A673 (cell line): ENCODE results near the gene KANK3. TPM values are rescaled to one million over a fixed set of nuclear protein-coding genes. Genes with fewer than 3 reads are reported as not detected.

Experiments
- BruUV-seq: library from RNA; stranded (reverse); fragments of 400-500 nt; replicated peaks from 2 replicates; lab custom pipeline; 2021; lab: Mats Ljungman, UMichigan
- CTCF ChIA-PET: fragments of 300-600 bp; sonication (Branson Sonifier 250); formaldehyde crosslinking; loops from one replicate; lab custom pipeline; 2022; ENCODE audit warnings: antibody characterized with exemption; lab: Charles Lee
- POLR2A ChIA-PET: fragments of 300-600 bp; sonication (Branson Sonifier 250); formaldehyde crosslinking; loops from one replicate; lab custom pipeline; 2022; ENCODE audit warnings: antibody characterized with exemption; ENCODE audit not compliant: low non-redundant PET; lab: Charles Lee
- DNase-seq: peaks from one replicate; pipeline ENCODE4 v3.0.0-alpha.2; 2015; ENCODE audit warnings: low spot score
- H3K27ac ChIP-seq: fragments of 200-600 bp; sonication (generic); 2 replicates; pipeline ENCODE4 v1.5.1; 2016; ENCODE audit warnings: mixed run types, low read depth, mild to moderate bottlenecking, mixed read lengths, antibody characterized with exemption, low read length; ENCODE audit not compliant: poor library complexity, severe bottlenecking
- H3K27me3 ChIP-seq: fragments of 200-600 bp; sonication (generic); replicated peaks from 2 replicates; pipeline ENCODE4 v1.6.1; 2017; ENCODE audit warnings: mixed run types, low read depth, mild to moderate bottlenecking, mixed read lengths, antibody characterized with exemption, low read length; ENCODE audit not compliant: insufficient read depth, poor library complexity
- H3K36me3 ChIP-seq: fragments of 200-600 bp; sonication (generic); 2 replicates; pipeline ENCODE4 v1.6.1; 2016; ENCODE audit warnings: mixed run types, mild to moderate bottlenecking, mixed read lengths, antibody characterized with exemption, low read length; ENCODE audit not compliant: insufficient read depth, poor library complexity, severe bottlenecking
- H3K4me1 ChIP-seq: fragments of 200-600 bp; sonication (generic); 2 replicates; pipeline ENCODE4 v1.6.1; 2017; ENCODE audit warnings: mixed run types, mild to moderate bottlenecking, mixed read lengths, antibody characterized with exemption, low read length; ENCODE audit not compliant: insufficient read depth, poor library complexity, severe bottlenecking
- H3K4me3 ChIP-seq: fragments of 200-600 bp; sonication (generic); 2 replicates; pipeline ENCODE4 v1.5.1; 2016; ENCODE audit warnings: low read depth, mixed run types, mild to moderate bottlenecking, mixed read lengths, low read length; ENCODE audit not compliant: poor library complexity, severe bottlenecking
- H3K9me3 ChIP-seq: fragments of 200-600 bp; sonication (generic); 2 replicates; pipeline ENCODE4 v1.6.1; 2016; ENCODE audit warnings: mixed run types, low read depth, mild to moderate bottlenecking, mixed read lengths, antibody characterized with exemption, low read length; ENCODE audit not compliant: poor library complexity, severe bottlenecking
- EZH2 ChIP-seq: fragments of 200-600 bp; sonication (generic); IDR thresholded peaks from 2 replicates; pipeline ENCODE4 v1.6.1; 2017; ENCODE audit warnings: borderline replicate concordance, low read depth, mild to moderate bottlenecking, mixed read lengths, antibody characterized with exemption, low read length; ENCODE audit not compliant: poor library complexity, severe bottlenecking
- intact Hi-C: fragments of 100-400 bp; cut with micrococcal nuclease; formaldehyde crosslinking; loops from one replicate; pipeline ENCODE4 v1.10.0; 2022; ENCODE audit not compliant: unreplicated experiment
- total RNA-seq: library from RNA; stranded (reverse); gene quantifications from 2 replicates; pipeline ENCODE4 v1.2.3, GENCODE V29; 2021
- TF ChIP-seq, protein P1 (sequence below): fragments of 300-800, 200-600 bp; sonication (generic); conservative IDR thresholded peaks from 2 replicates; pipeline ENCODE4 v1.5.1; 2017; ENCODE audit warnings: low read depth, mild to moderate bottlenecking, antibody characterized with exemption, low read length, moderate library complexity, mixed read lengths

Gene KANK3
- total RNA-seq, 1 experiment from 2014 or later, result 0.73 TPM

DNA sequence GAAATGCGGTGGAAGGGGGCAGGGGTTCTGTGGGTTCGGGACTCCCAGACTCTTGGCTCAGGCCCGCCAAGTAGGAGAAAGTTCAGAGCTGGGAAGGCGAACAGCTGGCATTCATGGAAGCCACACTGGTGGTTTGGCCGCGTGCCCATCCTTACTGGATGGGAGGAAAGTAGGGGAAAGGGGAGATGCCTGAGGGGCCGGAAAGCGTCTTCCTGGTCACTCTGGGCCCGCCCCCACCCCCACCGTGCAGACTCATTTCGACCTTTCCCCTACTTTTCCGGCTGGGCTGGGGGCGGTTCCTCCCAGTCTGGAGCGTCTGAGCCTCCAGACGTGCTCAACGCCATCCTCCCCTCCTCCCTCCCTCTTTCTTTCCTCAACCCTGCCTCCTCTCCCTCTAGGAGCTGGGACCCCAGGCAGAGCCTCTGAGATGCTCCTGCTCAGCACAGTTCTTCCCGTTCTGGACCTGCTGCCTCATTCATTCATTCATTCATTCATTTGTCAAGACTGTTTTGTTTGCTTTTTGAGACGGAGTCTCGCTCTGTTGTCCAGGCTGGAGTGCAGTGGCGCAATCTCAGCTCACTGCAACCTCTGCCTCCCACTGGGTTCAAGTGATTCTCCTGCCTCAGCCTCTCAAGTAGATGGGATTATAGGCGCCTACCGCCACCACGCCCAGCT, 24.4 kb upstream of the KANK3 start:
- Histone ChIP-seq H3K9me3 (no peaks in the 10 kb centered on the region), H3K27ac (no peak overlapping the region), H3K4me3 (no peak overlapping the region), H3K27me3 (peaks cover 6% of the 10 kb centered on the region), H3K36me3 (no peaks in the 10 kb centered on the region), H3K4me1 (peaks cover 26% of the 10 kb centered on the region)
- no TSS peak for BruUV-seq
- ChIA-PET CTCF (interaction anchor here (0.7 to 0.9 kb wide), 2 partner anchors 14 to 34 kb away, joined by 3 to 4 read pairs; no protein-coding TSS in a partner anchor), POLR2A (interaction anchor here (0.6 kb wide), 1 partner anchor 12 kb away, joined by 6 read pairs; no protein-coding TSS in a partner anchor)
- peak; percentile 89 for DNase-seq
- intact Hi-C loops, result no loop called here
- TF ChIP-seq, protein P1, sequence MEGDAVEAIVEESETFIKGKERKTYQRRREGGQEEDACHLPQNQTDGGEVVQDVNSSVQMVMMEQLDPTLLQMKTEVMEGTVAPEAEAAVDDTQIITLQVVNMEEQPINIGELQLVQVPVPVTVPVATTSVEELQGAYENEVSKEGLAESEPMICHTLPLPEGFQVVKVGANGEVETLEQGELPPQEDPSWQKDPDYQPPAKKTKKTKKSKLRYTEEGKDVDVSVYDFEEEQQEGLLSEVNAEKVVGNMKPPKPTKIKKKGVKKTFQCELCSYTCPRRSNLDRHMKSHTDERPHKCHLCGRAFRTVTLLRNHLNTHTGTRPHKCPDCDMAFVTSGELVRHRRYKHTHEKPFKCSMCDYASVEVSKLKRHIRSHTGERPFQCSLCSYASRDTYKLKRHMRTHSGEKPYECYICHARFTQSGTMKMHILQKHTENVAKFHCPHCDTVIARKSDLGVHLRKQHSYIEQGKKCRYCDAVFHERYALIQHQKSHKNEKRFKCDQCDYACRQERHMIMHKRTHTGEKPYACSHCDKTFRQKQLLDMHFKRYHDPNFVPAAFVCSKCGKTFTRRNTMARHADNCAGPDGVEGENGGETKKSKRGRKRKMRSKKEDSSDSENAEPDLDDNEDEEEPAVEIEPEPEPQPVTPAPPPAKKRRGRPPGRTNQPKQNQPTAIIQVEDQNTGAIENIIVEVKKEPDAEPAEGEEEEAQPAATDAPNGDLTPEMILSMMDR, result no peak
- no peak for TF ChIP-seq EZH2

DNA sequence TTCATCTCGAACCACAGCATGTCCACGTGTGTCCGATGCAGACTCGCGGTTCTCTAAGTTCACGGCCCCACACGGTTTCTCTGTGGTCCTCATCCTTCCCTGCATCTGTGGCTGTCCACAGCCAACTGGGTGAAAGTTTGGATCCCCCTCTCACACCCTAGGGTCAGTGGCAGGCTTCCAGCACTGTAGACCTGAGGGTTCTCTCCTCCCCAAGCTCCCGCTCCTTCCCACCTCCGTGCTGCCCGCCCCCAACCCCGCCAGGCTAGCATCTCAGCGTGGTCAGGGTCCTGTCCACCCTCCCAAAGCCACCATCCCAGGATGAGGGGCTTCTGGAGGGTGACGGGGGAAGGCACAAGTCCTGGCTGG, 23.9 kb upstream of the KANK3 start:
- peaks cover 6% of the 10 kb centered on the region for H3K27me3 ChIP-seq
- no peaks in the 10 kb centered on the region for H3K9me3 ChIP-seq
- ChIA-PET POLR2A (interaction anchor here (0.6 kb wide), 1 partner anchor 84 kb away, joined by 3 read pairs; no protein-coding TSS in a partner anchor), CTCF (no interaction called here)
- TF ChIP-seq EZH2, result no peak
- TF ChIP-seq, protein P1, result no peak
- no peaks in the 10 kb centered on the region for H3K36me3 ChIP-seq
- H3K4me3 ChIP-seq, result no peak overlapping the region
- BruUV-seq, result no TSS peak
- DNase-seq, result no peak
- H3K27ac ChIP-seq, result no peak overlapping the region
- intact Hi-C loops, result no loop called here
- H3K4me1 ChIP-seq, result peaks cover 31% of the 10 kb centered on the region

DNA sequence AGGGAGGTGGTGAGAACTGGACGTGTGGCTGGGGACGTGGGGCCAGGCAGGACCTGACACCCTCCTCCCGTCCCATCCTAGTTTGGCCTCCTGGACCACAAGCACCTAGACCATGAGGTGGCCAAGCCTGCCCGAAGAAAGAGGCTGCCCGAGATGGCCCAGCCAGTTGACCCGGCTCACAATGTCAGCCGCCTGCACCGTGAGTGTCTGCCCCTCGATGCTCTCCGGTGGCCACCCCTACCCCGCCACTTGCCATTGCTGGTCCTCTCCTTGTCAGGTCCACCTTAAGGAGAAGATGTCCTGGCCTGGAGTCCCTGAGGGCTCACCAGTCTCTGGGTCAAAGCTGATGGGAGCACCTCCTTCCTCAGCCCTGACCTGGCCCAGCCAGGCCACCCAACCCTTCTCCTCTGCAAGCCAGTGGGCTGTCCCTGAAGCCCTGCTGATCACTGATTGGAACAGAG, 23.1 kb upstream of the KANK3 start:
- H3K27ac ChIP-seq, result no peak overlapping the region
- no TSS peak for BruUV-seq
- no peak overlapping the region for H3K4me3 ChIP-seq
- ChIA-PET POLR2A (interaction anchor here (0.6 kb wide), 1 partner anchor 12 kb away, joined by 3 read pairs; no protein-coding TSS in a partner anchor), CTCF (interaction anchor here (0.8 kb wide), 1 partner anchor 51 kb away, joined by 8 read pairs; no protein-coding TSS in a partner anchor)
- intact Hi-C loops, result no loop called here
- DNase-seq, result no peak
- H3K36me3 ChIP-seq, result no peaks in the 10 kb centered on the region
- peaks cover 36% of the 10 kb centered on the region for H3K4me1 ChIP-seq
- no peaks in the 10 kb centered on the region for H3K9me3 ChIP-seq
- no peak for TF ChIP-seq EZH2
- TF ChIP-seq, protein P1, result no peak
- peaks cover 6% of the 10 kb centered on the region for H3K27me3 ChIP-seq
